ENCODE measurements around the gene IFIT1. TPM values are rescaled to one million over a fixed set of nuclear protein-coding genes. Genes with fewer than 3 reads are reported as not detected.

IFIT1 gene
- total and polyA plus RNA-seq, 2 donors (not counting 3 experiments of a cell fraction or from before 2014, with no cell fraction given) = 0.51 to 0.75 TPM

GRCh38 chr10:89348481-89348880 lies 43.9 kb upstream of the IFIT1 start:
- Histone ChIP-seq H3K4me2 (ENCODE audit: insufficient read depth, low read length) (no peak overlapping the region), H3K4me3 (replicated peaks in 1 of 3; ENCODE audit: insufficient read depth in 1 of 3, low read depth in 1 of 3, low read length in 3 of 3) (no peak overlapping the region), H3K9ac (replicated peaks; ENCODE audit: extremely low read depth, insufficient read depth, low read length) (no peak overlapping the region), H4K20me1 (replicated peaks; ENCODE audit: control insufficient read depth, extremely low read depth, insufficient read depth, low read length) (no peaks in the 10 kb centered on the region), H2AFZ (ENCODE audit: low read depth, low read length) (no peak overlapping the region), H3K9me3 (replicated peaks; ENCODE audit: control insufficient read depth, insufficient read depth, low read length) (no peaks in the 10 kb centered on the region), H3K27me3 (ENCODE audit: control insufficient read depth in 2 of 2, insufficient read depth in 2 of 2, low read length in 2 of 2) (peaks cover 0 to 5% of the 10 kb centered on the region in 2 experiments), H3K9me1 (replicated peaks; ENCODE audit: control insufficient read depth, extremely low read depth, insufficient read depth, low read length) (no peaks in the 10 kb centered on the region), H3K36me3 (ENCODE audit: control insufficient read depth in 2 of 2, extremely low read depth in 1 of 2, insufficient read depth in 2 of 2, low read length in 2 of 2) (no peaks in the 10 kb centered on the region), H3K79me2 (ENCODE audit: control insufficient read depth, insufficient read depth, low read length) (no peaks in the 10 kb centered on the region), H3K27ac (ENCODE audit: insufficient read depth, low read depth, low read length) (no peak overlapping the region), H3K4me1 (ENCODE audit: control insufficient read depth, extremely low read depth, insufficient read depth, low read length) (peaks cover 13% of the 10 kb centered on the region)
- TF ChIP-seq GATA2 (IDR thresholded peaks at IDR 0.05; ENCODE audit: insufficient read depth, insufficient read length, low read depth, low read length) = no peak
- TF ChIP-seq CTCF (IDR thresholded peaks at IDR 0.05; ENCODE audit: extremely low read depth in 1 of 2, insufficient read depth in 1 of 2, low read depth in 1 of 2, low read length in 2 of 2) = no peak
- TF ChIP-seq MAX (IDR thresholded peaks at IDR 0.05; ENCODE audit: insufficient read depth, insufficient read length) = no peak
- TF ChIP-seq MYC (IDR thresholded peaks at IDR 0.05; ENCODE audit: low read depth, low read length) = no peak
- no peak for TF ChIP-seq JUN (IDR thresholded peaks at IDR 0.05; ENCODE audit: borderline replicate concordance, insufficient read depth, insufficient read length, low read depth)
- TF ChIP-seq EZH2 (IDR thresholded peaks at IDR 0.05; ENCODE audit: borderline replicate concordance, low read depth, low read length, severe bottlenecking) = no peak
- TF ChIP-seq POLR2AphosphoS5 (IDR thresholded peaks at IDR 0.05; ENCODE audit: insufficient read depth, low read depth, low read length) = no peak
- no peak for TF ChIP-seq FOS (IDR thresholded peaks at IDR 0.05; ENCODE audit: borderline replicate concordance, insufficient read depth, low read length)
- TF ChIP-seq POLR2A (IDR thresholded peaks at IDR 0.05; ENCODE audit: low read depth, low read length) = no peak
- DNase-seq (ENCODE audit: low read depth, low spot score) (no peak), FAIRE-seq (no peak)
- intact Hi-C loops (cut with micrococcal nuclease) (loop anchor here (5.0 kb wide), 1 partner anchor 71 kb away; no protein-coding TSS in a partner anchor), dilution Hi-C loops (cut with MboI; ENCODE audit: extremely low pct_ligation_motif_present, low sequenced_read_pairs) (no loop called here)
- ChIA-PET POLR2A (no interaction called here), CTCF (interaction anchor here (2.3 kb wide), 1 partner anchor 21 kb away, joined by 6 read pairs; no protein-coding TSS in a partner anchor)
- no TSS peak for BruUV-seq (replicated peaks)

Data from endothelial cell of umbilical vein (primary cell).